ENCODE data around the gene CCDC124. TPM values are rescaled to one million over a fixed set of nuclear protein-coding genes. Genes with fewer than 3 reads are reported as not detected.

Gene CCDC124
- total and polyA plus RNA-seq, 11 donors: 45.4 to 195 (median 71.8) TPM

DNA sequence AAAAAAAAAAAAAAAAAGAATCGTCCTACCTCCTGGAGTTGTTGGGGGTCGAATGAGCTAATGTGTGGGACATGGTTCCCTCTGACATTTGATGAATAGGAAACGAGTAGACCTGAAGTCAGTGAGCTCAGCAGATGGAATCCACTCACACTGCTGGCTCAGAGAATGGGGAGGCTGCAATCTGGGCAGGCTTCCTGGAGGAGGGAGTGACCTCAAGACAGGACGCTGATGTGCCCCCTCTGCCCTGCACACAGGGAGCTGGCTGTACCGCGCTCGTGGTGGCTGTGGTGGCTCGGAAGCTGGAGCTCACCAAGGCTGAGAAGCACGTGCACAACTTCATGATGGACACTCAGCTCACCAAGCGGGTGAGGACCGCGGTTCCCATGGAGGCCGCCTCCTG, 55.3 kb downstream of the CCDC124 start:
- intact Hi-C loops (cut with DNase I): loop anchor here in 1 of 10 donors (10.0 kb wide), 1 partner anchor 103 kb away; no protein-coding TSS in a partner anchor
- no peaks in the 10 kb centered on the region for H3K9me3 ChIP-seq
- H3K27me3 ChIP-seq: peaks cover 0 to 18% (median 0%) of the 10 kb centered on the region in 9 donors
- no peak overlapping the region for H3K27ac ChIP-seq
- H3K36me3 ChIP-seq: no peaks in the 10 kb centered on the region
- no peak for ATAC-seq
- WGBS, 4 donors: 85 to 90% (median 89%) methylated on average over 13 of the region's 13 CpGs
- TF ChIP-seq, protein P1, sequence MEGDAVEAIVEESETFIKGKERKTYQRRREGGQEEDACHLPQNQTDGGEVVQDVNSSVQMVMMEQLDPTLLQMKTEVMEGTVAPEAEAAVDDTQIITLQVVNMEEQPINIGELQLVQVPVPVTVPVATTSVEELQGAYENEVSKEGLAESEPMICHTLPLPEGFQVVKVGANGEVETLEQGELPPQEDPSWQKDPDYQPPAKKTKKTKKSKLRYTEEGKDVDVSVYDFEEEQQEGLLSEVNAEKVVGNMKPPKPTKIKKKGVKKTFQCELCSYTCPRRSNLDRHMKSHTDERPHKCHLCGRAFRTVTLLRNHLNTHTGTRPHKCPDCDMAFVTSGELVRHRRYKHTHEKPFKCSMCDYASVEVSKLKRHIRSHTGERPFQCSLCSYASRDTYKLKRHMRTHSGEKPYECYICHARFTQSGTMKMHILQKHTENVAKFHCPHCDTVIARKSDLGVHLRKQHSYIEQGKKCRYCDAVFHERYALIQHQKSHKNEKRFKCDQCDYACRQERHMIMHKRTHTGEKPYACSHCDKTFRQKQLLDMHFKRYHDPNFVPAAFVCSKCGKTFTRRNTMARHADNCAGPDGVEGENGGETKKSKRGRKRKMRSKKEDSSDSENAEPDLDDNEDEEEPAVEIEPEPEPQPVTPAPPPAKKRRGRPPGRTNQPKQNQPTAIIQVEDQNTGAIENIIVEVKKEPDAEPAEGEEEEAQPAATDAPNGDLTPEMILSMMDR (IDR thresholded peaks at IDR 0.05): no peak
- TF ChIP-seq POLR2A (IDR thresholded peaks at IDR 0.05): no peak
- H3K4me1 ChIP-seq: no peaks in the 10 kb centered on the region
- H3K4me3 ChIP-seq: no peak overlapping the region
- no peak for DNase-seq

DNA sequence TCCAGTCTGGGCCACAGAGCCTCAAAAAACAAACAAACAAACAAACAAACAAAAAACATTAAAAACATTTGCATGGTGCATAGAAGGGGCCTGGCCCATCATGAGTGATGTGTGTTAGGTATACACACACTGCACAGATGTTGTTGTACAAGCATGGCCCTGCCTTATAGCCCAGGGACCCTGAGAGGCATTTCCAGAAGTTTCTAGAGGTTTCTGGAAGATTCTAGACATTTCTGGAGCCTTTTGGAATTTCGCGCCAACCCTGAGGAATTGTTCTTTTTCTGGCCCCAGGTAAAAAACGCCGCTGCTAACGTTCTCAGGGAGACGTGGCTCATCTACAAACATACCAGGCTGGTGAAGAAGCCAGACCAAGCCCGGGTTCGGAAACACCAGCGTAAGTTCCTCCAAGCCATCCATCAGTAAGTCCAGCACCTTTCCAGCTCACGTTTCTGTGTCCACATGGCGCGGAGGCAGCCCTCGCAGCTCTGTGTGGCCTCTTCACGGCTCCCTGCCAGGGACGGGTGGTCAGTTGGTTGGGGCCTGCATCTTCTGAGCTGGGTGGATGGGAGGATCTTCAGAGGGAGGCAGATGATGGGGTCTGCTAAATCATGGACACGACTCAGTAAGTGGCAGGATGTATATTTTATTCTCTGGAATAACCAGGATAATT, 56.7 kb downstream of the CCDC124 start:
- Histone ChIP-seq H3K4me1 (no peaks in the 10 kb centered on the region), H3K4me3 (no peak overlapping the region), H3K36me3 (no peaks in the 10 kb centered on the region), H3K27me3 (peaks cover 0 to 11% (median 0%) of the 10 kb centered on the region in 9 donors), H3K27ac (no peak overlapping the region), H3K9me3 (no peaks in the 10 kb centered on the region)
- ATAC-seq (no peak), DNase-seq (no peak)
- WGBS, 4 donors: 86 to 90% (median 90%) methylated on average over 16 of the region's 16 CpGs
- intact Hi-C loops (cut with DNase I): loop anchor here in 2 of 10 donors (5.0 to 10.0 kb wide), 4 partner anchors 37 to 135 kb away; partner anchors contain the start of genes RPL18A (in 1 of the 2) and SLC5A5 (in 1 of the 2)
- TF ChIP-seq, protein P1 (IDR thresholded peaks at IDR 0.05): no peak
- TF ChIP-seq POLR2A (IDR thresholded peaks at IDR 0.05): no peak

DNA sequence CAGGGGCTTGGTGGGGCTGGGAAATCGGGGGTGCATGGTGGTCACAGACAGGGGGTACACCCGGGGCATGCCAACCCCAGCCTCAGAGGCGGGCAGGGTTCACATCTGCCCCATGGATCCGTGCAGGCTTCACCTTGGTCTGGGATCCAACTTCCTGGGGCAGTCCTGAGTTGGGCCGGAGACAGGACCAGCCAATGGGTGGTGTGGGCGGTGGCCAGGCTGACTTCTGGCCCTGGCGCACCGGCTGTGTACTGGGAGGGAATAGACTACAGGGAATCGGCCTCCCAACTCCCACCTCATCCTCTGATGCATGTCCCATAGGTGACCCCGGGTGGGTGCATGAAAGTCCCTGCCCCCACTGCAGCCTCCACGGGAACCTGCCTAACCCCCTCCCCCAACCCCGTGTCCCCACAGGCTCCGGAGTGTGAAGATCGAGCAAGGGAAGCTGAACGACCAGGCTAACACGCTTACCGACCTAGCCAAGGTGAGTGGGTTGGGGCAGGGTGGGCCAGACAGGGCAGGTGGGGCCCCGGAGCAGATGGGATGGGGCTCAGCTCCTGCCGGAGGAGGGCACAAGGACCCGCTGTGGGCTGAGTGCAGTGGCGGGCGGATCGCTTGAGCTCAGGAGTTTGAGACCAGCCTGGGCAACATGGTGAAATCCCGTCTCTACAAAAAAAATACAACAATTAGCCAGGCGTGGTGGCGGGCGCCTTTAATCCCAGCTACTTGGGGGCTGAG, 60.4 kb downstream of the CCDC124 start:
- H3K27ac ChIP-seq: no peak overlapping the region
- DNase-seq (no peak), ATAC-seq (no peak)
- no peak overlapping the region for H3K4me3 ChIP-seq
- 71 to 78% (median 76%) methylated on average over 19 to 27 of the region's 27 CpGs for WGBS, 4 donors
- H3K4me1 ChIP-seq: no peaks in the 10 kb centered on the region
- peaks cover 0 to 15% (median 0%) of the 10 kb centered on the region in 9 donors for H3K27me3 ChIP-seq
- no peaks in the 10 kb centered on the region for H3K9me3 ChIP-seq
- TF ChIP-seq POLR2A (IDR thresholded peaks at IDR 0.05): no peak
- intact Hi-C loops (cut with DNase I): loop anchor here in 2 of 10 donors (5.0 to 10.0 kb wide), 3 partner anchors 41 to 138 kb away; partner anchors contain the start of genes RPL18A (in 1 of the 2) and SLC5A5 (in 1 of the 2)
- H3K36me3 ChIP-seq: no peaks in the 10 kb centered on the region

Other genes with a start within 250 kb of the CCDC124 start
- gene UNC13A, start 244.7 kb upstream of the CCDC124 start, total RNA-seq: 1 to 10 TPM in 1 of 9 donors, under 1 TPM in 7, not detected in 1; 0.02 to 1.1 (median 0.09) TPM
- under 1 TPM; 0.04 to 0.19 TPM for gene UNC13A, start 244.7 kb upstream of the CCDC124 start, polyA plus RNA-seq
- gene MAP1S, start 213.5 kb upstream of the CCDC124 start, total RNA-seq: 10 to 100 TPM; 19.5 to 47.9 (median 24.1) TPM
- gene MAP1S, start 213.5 kb upstream of the CCDC124 start, polyA plus RNA-seq: 10 to 100 TPM; 17.1 to 20.0 TPM
- 1 to 10 TPM in 4 of 9 donors, under 1 TPM in 5; 0.29 to 3.3 (median 0.77) TPM for gene FCHO1, start 181.5 kb upstream of the CCDC124 start, total RNA-seq
- gene FCHO1, start 181.5 kb upstream of the CCDC124 start, polyA plus RNA-seq: under 1 TPM; 0.34 to 0.49 TPM
- gene B3GNT3, start 137.9 kb upstream of the CCDC124 start, total RNA-seq: not detected
- gene B3GNT3, start 137.9 kb upstream of the CCDC124 start, polyA plus RNA-seq: not detected
- gene INSL3, start 111.5 kb upstream of the CCDC124 start, total RNA-seq: under 1 TPM in 1 of 9 donors, not detected in 8; 0.56 TPM
- not detected for gene INSL3, start 111.5 kb upstream of the CCDC124 start, polyA plus RNA-seq
- gene JAK3, start 85.0 kb upstream of the CCDC124 start, total RNA-seq: 10 to 100 TPM in 1 of 9 donors, 1 to 10 TPM in 7, under 1 TPM in 1; 0.77 to 29.2 (median 1.8) TPM
- gene JAK3, start 85.0 kb upstream of the CCDC124 start, polyA plus RNA-seq: 1 to 10 TPM in 1 of 2 donors, under 1 TPM in 1; 0.99 to 1.1 TPM
- gene RPL18A, start 73.1 kb upstream of the CCDC124 start, total RNA-seq: 1,000 to 10,000 TPM in 2 of 9 donors, 100 to 1,000 TPM in 7; 566 to 1,124 (median 752) TPM
- 1,000 to 10,000 TPM in 1 of 2 donors, 100 to 1,000 TPM in 1; 787 to 2,031 TPM for gene RPL18A, start 73.1 kb upstream of the CCDC124 start, polyA plus RNA-seq
- not detected for gene SLC5A5, start 61.1 kb upstream of the CCDC124 start, total RNA-seq
- gene SLC5A5, start 61.1 kb upstream of the CCDC124 start, polyA plus RNA-seq: not detected
- under 1 TPM in 2 of 9 donors, not detected in 7; 0.07 to 0.27 TPM for gene KCNN1, start 34.1 kb downstream of the CCDC124 start, total RNA-seq
- under 1 TPM; 0.03 to 0.08 TPM for gene KCNN1, start 34.1 kb downstream of the CCDC124 start, polyA plus RNA-seq
- 10 to 100 TPM in 4 of 9 donors, 1 to 10 TPM in 5; 5.8 to 35.5 (median 9.9) TPM for gene ARRDC2, start 75.2 kb downstream of the CCDC124 start, total RNA-seq
- 10 to 100 TPM; 14.9 to 26.1 TPM for gene ARRDC2, start 75.2 kb downstream of the CCDC124 start, polyA plus RNA-seq
- gene IL12RB1, start 153.9 kb downstream of the CCDC124 start, total RNA-seq: 1 to 10 TPM in 2 of 9 donors, under 1 TPM in 5, not detected in 2; 0.40 to 8.1 (median 0.66) TPM
- under 1 TPM; 0.19 to 0.35 TPM for gene IL12RB1, start 153.9 kb downstream of the CCDC124 start, polyA plus RNA-seq
- 1 to 10 TPM; 2.8 to 9.8 (median 5.2) TPM for gene MAST3, start 164.8 kb downstream of the CCDC124 start, total RNA-seq
- 1 to 10 TPM; 1.5 to 2.9 TPM for gene MAST3, start 164.8 kb downstream of the CCDC124 start, polyA plus RNA-seq
- 10 to 100 TPM; 17.9 to 28.6 (median 24.6) TPM for gene PIK3R2, start 220.1 kb downstream of the CCDC124 start, total RNA-seq
- gene PIK3R2, start 220.1 kb downstream of the CCDC124 start, polyA plus RNA-seq: 1 to 10 TPM; 4.0 to 7.1 TPM
- 100 to 1,000 TPM in 2 of 9 donors, 10 to 100 TPM in 4, 1 to 10 TPM in 3; 9.0 to 455 (median 15.2) TPM for gene IFI30, start 240.8 kb downstream of the CCDC124 start, total RNA-seq
- gene IFI30, start 240.8 kb downstream of the CCDC124 start, polyA plus RNA-seq: 10 to 100 TPM in 1 of 2 donors, 1 to 10 TPM in 1; 8.9 to 27.1 TPM